HG02852 (cell line): ENCODE measurements around the gene ZNF763.
"Not testable (repeated sequence)": the region's sequence is repeated elsewhere in the genome, so short reads cannot be mapped to it uniquely, and the experiment has no call there.

Source experiments
- ATAC-seq: cut with Tn5 transposase; IDR thresholded peaks from one replicate; pipeline ENCODE4 v1.9.1; 2021; ENCODE audit warnings: mild to moderate bottlenecking, moderate library complexity; ENCODE audit not compliant: unreplicated experiment

Gene ZNF763

DNA sequence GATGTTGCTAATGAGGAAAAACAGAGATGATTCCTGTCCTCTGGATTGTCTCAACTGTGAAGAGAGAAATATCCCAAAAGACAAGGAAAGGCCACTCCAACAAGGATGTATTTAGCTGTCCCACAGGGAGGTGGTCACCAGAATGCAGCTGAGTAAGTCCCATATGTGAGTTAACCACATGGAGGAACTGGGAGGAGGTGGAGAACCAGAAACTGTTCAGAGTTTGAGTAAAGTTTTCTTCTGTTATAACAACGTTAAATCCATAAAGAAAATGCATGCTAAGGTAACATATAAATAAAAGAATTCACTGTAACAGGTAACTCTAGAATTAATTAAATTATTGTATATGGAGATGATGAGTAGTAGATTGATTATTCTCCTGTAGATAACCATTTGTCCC is 5.3 kb downstream of the ZNF763 start:
- ATAC-seq: no peak

DNA sequence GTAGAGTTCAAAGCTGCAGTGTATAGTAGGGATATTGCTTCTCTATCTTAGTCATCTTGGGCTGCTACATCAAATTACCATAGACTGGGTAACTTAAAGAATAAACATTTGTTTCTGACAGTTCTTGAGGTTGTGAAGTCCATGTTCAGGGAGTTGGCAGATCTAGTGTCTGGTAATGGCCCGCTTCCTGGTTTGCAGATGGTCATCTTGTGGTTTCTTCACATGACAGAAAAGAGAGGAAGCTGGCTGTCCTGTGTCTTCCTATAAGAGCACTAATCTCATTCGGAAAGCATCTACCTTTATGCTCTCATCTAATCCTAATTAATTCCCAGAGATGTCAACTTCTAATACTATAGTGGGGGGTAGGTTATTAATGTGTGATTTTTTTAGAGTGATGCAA is 6.2 kb downstream of the ZNF763 start:
- no peak for ATAC-seq

DNA sequence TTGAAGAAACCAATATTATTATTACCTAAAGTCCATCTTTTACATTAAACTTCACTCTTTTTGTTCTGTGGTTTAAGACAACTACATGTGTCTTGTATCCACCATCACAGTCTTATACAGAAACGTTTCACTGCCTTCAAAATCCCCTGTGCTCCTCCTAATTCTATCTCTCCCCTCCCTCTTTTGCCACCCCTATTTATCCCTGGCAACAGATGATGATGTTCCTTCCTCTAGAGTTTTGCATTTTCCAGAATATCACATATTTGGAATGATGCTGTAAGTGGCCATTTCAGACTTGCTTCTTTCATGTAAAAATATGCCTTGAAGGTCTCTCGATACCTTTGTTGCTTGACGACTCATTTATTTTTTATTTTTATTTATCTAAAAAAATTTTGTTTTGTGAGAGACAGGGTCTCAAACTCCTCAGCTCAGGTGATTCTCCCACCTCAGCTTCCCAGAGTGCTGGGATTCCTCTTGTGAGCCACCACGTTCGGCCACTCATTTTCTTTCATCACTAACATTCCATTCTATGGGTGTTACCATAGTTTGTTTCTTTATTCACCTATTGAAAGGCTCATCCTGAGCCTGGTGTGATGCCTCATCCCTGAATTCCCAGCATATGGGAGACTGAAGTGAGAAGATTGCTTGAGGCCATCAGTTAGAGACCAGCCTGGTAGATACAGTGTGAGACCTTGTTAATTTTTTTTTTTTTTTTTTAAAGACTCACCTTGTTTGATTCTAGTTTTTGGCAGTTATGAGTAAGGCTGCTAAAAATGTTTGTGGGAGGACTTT is 8.4 kb downstream of the ZNF763 start:
- no peak for ATAC-seq

DNA sequence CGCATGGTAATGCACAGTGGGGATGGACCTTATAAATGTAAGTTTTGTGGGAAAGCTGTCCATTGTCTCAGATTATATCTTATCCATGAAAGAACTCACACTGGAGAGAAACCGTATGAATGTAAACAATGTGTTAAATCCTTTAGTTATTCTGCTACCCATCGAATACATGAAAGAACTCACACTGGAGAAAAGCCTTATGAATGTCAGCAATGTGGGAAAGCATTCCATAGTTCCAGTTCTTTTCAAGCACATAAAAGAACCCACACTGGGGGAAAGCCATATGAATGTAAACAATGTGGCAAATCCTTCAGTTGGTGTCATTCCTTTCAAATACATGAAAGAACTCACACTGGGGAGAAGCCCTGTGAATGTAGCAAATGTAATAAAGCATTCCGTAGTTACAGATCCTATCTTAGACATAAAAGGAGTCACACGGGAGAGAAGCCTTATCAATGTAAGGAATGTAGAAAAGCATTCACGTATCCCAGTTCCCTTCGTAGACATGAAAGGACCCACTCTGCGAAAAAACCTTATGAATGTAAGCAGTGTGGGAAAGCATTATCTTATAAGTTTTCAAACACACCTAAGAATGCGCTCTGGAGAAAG is 13.8 kb downstream of the ZNF763 start:
- ATAC-seq: no peak

DNA sequence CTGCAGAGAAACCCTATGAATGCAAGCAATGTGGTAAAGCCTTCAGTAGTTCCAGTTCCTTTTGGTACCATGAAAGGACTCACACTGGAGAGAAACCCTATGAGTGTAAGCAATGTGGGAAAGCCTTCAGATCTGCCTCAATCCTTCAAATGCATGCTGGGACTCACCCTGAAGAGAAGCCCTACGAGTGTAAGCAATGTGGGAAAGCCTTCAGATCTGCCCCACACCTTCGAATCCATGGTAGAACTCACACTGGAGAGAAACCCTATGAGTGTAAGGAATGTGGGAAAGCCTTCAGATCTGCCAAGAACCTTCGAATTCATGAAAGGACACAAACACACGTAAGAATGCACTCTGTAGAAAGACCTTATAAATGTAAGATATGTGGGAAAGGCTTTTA is 14.7 kb downstream of the ZNF763 start:
- ATAC-seq: no peak

DNA sequence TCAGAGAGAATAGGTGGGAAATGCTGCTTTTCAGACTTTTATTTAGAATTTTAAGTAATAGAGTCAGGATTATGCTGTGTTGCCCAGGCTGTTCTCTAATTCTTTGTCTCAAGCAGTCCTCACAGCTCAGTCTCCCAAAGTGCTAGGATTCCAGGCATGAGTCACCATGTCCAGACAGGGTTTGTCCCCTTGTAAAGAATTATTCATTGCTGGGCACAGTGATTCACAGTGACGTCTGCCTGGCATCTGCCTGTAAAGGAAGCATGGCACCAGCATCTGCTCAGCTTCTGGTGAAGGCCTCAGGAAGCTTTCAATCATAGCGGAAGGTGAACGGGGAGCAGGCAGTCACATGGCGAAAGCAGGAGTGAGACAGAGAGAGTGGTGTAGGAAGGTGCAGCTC is 17.7 kb downstream of the ZNF763 start:
- no peak for ATAC-seq

DNA sequence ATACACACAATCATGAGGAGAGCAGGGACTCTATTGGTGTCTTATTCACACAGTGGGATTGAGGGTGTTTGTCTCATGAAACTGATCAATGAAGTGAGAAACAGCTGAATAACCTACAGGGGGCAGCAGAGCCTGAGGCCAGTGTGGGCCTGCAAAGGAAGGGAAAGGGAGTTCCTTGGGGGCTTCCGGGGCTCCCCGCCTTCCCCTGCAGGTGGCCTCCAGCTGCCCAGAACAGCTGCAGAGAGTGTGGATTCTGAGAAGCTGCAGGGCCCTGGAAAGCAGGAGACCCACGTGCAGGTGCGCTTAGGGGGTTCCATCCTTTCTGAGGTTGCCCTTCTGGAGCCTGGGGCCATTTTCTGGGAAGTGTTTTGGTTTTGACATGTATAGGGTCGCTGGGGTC is 20.1 kb downstream of the ZNF763 start:
- no peak for ATAC-seq

DNA sequence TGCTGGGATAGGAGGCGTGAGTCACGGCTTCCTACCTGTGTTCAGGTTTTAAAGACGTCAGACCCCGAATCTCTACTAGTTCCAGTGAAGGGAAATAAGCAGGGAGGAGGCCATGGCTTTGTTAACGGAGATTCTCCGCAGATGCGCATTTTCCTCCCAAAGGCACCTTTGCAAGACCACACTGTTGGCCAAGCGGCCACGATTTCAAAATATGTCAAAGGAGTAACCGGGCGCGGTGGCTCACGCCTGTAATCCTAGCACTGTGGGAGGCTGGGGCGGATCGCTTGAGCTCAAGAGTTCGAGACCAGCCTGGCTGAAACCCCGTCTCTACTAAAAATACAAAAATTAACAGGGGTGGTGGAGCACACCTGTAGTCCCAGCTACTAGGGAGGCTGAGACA is 21.9 kb downstream of the ZNF763 start:
- ATAC-seq: no peak

DNA sequence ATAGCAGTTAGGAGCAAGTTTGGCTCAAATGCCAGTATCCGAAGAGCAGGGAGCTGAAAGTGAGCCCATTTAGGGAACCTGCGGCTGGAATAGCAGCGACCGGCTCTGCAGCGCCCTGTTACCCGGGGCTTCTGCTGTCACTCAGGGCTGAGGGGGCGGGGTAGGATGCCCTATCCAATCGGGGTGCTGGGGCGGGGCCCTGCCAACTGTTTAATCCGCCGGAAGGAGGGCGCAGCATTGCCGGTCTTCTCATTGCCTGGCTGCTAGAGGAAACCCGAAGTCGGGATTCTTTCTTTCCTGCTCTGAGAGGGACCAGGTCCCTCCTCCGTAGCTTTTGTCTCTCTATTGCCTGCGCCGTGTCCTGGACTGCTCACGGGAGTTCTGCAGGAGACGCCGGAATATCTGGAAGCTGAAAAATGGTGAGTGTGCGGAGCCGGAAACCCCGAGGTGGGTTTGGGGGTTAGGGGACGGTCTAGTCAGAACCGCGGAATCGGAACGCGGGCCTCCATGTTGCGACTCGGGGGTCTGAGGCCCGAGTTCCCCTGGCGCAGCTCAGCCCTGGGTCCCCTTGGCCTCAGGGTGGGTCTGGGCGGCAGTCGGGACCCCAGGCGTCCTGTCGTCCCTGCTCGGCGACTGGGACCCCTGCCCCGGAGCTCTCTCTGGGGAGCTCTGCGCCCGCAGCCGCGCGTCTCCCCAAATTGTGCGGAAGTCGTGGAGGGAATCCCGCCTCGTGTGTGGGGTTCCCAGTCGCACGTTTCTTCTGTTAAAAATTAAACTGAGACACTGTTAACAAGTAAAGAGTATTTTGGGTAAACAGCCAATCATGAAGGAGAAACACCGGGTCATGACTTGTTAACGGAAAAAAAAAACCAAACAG is 22.8 kb downstream of the ZNF763 start:
- peak; percentile 92 for ATAC-seq

DNA sequence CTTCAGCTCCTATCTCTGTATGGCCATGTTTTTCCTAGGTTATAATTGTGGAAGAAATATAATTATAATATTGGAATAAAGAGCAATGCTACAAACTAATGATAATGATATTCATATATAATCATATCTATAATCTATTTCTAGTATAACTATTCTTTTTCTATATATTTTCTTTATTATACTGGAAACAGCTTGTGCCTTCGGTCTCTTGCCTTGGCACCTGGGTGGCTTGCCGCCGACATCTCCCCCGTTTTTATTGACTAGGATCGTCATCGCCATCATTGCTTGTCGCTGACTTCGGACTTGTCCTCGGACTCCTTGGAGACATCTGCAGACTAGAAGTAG is 24.2 kb downstream of the ZNF763 start:
- ATAC-seq: no peak

DNA sequence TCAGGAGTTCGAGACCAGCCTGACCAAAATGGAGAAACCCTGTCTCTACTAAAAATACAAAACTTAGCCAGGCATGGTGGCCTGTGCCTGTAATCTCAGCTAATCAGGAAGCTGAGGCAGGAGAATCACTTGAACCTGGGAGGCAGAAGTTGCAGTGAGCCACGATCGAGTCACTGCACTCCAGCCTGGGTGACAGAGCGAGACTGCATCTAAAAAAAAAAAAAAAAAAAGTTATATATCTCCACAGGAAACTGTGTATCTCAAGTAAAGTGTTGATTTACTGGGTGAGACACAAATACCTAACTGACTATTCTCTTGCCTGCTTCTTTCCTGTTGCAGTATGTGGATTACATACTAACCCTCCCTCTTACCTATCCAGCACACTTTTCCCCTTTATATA is 27.1 kb downstream of the ZNF763 start:
- not testable (repeated sequence) for ATAC-seq

DNA sequence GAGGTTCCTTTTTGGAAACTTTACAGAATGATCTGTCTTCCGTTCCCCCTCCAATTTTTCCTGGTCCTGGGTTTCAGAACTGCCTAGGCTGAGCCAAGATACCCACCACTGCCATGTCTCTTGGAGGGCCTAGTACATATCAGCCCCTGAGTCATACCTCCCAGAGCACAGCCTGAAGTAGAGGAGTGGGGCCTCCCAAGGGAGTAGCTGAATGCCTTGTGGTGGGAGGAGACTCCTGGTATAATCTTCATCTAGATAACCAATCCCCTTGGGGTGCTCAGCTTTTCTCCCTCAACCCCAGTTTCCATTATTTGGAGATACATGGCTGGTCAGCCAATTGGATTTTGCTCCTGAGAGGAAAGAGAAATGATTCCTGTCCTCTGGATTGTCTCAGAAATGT is 30.3 kb downstream of the ZNF763 start:
- no peak for ATAC-seq

DNA sequence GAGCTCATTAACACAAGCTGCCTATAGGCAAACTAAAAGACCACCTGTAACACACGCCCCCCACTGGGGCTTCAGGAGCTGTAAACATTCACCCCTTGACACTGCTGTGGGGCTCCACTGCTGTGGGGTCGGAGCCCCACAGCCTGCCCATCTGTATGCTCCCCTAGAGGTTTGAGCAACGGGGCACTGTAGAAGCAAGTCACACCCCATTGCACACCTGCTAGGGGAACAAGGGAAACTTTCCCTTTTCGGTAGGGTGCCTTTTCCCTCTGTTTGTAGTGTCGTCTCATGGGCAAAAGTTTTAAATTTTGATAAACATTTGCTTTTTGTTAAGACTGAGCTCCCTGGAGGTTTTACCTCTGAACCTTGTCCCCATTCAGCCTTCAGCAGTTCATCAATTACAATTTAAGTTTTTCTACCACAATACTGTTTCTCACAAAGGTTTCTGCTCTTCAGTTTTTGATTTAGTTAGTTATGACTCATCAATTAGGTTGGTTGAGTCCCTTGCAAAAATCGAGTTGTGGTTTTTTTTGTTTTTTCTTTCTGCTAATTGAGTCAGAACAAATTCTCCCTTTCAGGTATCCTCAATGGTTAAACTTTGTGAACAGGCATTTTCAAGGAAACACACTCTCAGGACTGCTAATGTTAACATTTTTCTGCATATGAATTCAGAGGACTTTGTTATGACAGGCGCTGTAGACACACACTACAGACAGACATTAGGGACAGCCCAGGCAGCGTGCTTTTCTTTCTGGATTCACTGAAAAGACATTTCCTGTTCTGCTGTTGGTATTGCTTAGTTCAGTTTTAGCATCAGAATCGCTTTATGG is 35.5 kb downstream of the ZNF763 start:
- ATAC-seq: no peak

DNA sequence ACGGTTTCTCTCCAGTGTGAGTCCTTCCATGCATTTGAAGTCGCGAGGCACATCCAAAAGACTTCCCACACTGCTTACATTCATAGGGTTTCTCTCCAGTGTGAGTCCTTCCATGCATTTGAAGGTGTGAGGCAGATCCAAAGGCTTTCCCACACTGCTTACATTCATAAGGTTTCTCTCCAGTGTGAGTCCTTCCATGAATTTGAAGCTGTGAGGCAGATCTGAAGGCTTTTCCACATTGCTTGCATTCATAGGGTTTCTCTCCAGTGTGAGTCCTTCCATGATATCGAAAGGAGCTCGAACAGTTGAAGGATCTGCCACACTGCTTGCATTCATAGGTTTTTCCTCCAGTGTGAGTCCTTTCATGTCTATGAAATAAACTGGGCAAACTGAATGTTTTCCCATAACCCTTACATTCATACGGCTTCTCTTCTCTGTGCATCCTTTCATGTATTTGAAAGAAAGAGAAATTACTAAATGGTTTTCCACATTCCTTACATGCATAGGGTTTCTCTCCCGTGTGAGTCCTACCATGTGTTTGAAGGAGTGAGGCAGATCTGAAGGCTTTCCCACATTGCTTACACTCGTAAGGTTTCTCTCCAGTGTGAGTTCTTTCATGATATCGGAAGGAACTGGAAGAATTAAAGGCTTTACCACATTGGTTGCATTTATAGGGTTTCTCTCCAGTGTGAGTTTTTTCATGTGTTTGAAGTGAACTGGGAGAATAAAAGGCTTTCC is 50.3 kb downstream of the ZNF763 start:
- ATAC-seq: no peak

DNA sequence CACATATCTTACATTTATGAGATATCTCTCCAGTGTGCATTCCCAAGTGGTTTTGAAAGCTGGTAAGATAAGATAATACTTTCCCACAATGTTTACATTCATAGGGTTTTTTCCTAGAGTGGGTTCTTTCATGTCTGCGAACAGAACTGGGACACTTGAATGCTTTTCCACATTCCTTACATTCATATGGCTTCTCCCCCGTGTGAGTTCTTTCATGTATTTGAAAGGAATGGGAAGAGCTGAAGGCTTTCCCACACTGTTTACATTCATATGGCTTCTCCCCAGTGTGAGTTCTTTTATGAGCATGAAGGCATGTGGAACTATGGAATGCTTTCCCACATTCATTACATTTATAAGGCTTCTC is 50.9 kb downstream of the ZNF763 start:
- ATAC-seq: no peak
